Esophagus squamous epithelium (tissue), 5 donors: ENCODE data around the gene PON1. TPM values are rescaled to one million over a fixed set of nuclear protein-coding genes. Genes with fewer than 3 reads are reported as not detected.

Source experiments
- DNase-seq: peaks from one replicate; lab custom pipeline; 2025; lab: John Stamatoyannopoulos, UW
- H3K27ac ChIP-seq, 4 donors: fragments of 200-600 bp; sonication (generic); one replicate each; pipeline ENCODE4 v1.5.1; 2016 to 2019; ENCODE audit warnings: mild to moderate bottlenecking in 1 of 4
- H3K27me3 ChIP-seq, 4 donors: fragments of 200-600 bp; sonication (generic); 1 replicate in 3 of 4; 2 replicates in 1 of 4; pipeline versions ENCODE4 v1.5.1 to v1.6.0; 2017 to 2021; ENCODE audit warnings: antibody characterized with exemption in 1 of 4
- H3K36me3 ChIP-seq, 3 donors: fragments of 200-600 bp; sonication (generic); one replicate each; pipeline ENCODE4 v1.5.1; 2016 to 2019
- H3K4me1 ChIP-seq, 3 donors: fragments of 200-600 bp; sonication (generic); one replicate each; pipeline ENCODE4 v1.5.1; 2017 to 2019
- H3K4me3 ChIP-seq, 4 donors: fragments of 200-600 bp; sonication (generic); 1 replicate in 3 of 4; 2 replicates in 1 of 4; pipeline ENCODE4 v1.5.1; 2016 to 2019; ENCODE audit warnings: mild to moderate bottlenecking in 2 of 4, moderate library complexity in 1 of 4
- H3K9me3 ChIP-seq, 3 donors: fragments of 200-600 bp; sonication (generic); one replicate each; pipeline ENCODE4 v1.5.1; 2016 to 2019
- POLR2A ChIP-seq, 4 donors: fragments of 450-650 bp; IDR thresholded peaks; one replicate each; pipeline ENCODE4 v1.6.1; 2017; ENCODE audit warnings: antibody characterized with exemption in 4 of 4, mild to moderate bottlenecking in 4 of 4, moderate library complexity in 3 of 4
- WGBS, 2 donors: methylation state at CpG; one replicate each; pipeline ENCODE4 v1.1.5; 2018; 5-methylcytosine and 5-hydroxymethylcytosine counted together
- intact Hi-C: fragments of 100-400 bp; cut with DNase I; formaldehyde crosslinking; loops from one replicate; pipeline ENCODE4 v1.15.0; 2022
- total RNA-seq, 4 donors: library from RNA; depleted of rRNA; stranded (reverse); fragments of >200 nt; gene quantifications; one replicate each; pipeline ENCODE4 v1.1.0, GENCODE V29; 2016
- TF ChIP-seq, protein P1 (sequence below), 6 experiments: fragments of 450-650 bp in 4 of 6; fragments of 200-600 bp in 2 of 6; sonication (generic) in 2 of 6; IDR thresholded peaks; one replicate each; pipeline ENCODE4 v1.5.1; 2016 to 2019; ENCODE audit warnings: antibody characterized with exemption in 6 of 6, mild to moderate bottlenecking in 4 of 6, moderate library complexity in 4 of 6
- donor health status: DM: yes; HTN: yes; CAD: no.

Gene PON1
- total RNA-seq, 4 donors from 2014 or later: not detected

DNA sequence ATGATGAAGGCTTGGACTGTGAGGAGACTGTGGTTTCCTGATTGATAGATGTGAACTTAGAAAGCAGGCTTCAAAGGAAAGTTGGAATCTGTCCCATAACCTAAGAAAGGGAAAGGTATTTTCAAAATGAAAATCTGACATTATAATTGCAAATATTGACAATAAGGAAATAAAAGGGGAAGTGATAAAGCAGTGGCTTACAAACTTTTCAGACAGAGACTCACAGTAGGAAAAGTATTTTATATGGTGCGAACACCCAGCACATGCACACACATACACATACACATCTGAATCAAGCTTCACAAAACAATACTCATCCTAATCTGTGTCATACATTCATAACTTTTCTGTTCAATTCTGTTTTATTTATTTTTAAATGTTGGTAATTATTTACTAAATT is 4.8 kb downstream of the PON1 start:
- Histone ChIP-seq H3K36me3 (no peaks in the 10 kb centered on the region), H3K4me3 (no peak overlapping the region), H3K4me1 (no peaks in the 10 kb centered on the region), H3K27me3 (peaks cover 0 to 17% (median 0%) of the 10 kb centered on the region in 4 donors), H3K27ac (no peak overlapping the region), H3K9me3 (no peaks in the 10 kb centered on the region)
- 89 to 100% methylated on average over 1 of the region's 1 CpG for WGBS, 2 donors
- TF ChIP-seq POLR2A (IDR thresholded peaks at IDR 0.05): no peak
- TF ChIP-seq, protein P1, sequence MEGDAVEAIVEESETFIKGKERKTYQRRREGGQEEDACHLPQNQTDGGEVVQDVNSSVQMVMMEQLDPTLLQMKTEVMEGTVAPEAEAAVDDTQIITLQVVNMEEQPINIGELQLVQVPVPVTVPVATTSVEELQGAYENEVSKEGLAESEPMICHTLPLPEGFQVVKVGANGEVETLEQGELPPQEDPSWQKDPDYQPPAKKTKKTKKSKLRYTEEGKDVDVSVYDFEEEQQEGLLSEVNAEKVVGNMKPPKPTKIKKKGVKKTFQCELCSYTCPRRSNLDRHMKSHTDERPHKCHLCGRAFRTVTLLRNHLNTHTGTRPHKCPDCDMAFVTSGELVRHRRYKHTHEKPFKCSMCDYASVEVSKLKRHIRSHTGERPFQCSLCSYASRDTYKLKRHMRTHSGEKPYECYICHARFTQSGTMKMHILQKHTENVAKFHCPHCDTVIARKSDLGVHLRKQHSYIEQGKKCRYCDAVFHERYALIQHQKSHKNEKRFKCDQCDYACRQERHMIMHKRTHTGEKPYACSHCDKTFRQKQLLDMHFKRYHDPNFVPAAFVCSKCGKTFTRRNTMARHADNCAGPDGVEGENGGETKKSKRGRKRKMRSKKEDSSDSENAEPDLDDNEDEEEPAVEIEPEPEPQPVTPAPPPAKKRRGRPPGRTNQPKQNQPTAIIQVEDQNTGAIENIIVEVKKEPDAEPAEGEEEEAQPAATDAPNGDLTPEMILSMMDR (IDR thresholded peaks at IDR 0.05): no peak
- no peak for DNase-seq
- intact Hi-C loops: no loop called here

DNA sequence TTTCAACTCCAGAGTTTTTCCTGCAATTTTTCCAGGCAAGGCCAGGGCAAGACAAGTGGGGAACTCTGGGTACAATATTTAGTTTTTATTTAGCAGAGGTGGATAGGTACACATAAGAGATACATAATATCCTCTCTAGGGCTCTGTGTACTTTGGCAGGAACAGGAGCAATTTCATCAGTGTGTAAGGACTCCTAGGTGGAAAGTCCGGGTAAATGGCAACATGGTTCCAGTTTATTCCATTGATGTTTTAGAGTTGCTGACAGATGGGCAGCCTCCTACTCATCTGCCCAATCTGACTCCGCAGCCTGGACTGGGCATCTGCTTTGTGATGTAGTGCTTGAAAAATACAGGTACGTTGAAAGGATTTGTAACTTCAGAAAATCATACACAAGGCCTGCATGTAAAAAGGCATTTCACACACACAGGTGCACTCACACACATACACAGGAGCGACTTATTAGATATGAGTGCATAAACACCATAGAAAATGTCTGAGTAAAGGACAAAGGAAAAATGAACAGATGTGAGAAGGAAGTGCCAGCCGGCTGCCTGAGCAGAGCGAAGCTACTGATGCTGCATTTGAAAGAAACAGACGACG is 5.7 kb downstream of the PON1 start:
- intact Hi-C loops: no loop called here
- Histone ChIP-seq H3K27me3 (peaks cover 0 to 7% (median 0%) of the 10 kb centered on the region in 4 donors), H3K36me3 (no peaks in the 10 kb centered on the region), H3K9me3 (no peaks in the 10 kb centered on the region), H3K27ac (no peak overlapping the region), H3K4me3 (no peak overlapping the region), H3K4me1 (no peaks in the 10 kb centered on the region)
- WGBS, 2 donors: 84 to 85% methylated on average over 8 of the region's 8 CpGs
- TF ChIP-seq POLR2A (IDR thresholded peaks at IDR 0.05): no peak
- TF ChIP-seq, protein P1 (IDR thresholded peaks at IDR 0.05): no peak
- no peak for DNase-seq

DNA sequence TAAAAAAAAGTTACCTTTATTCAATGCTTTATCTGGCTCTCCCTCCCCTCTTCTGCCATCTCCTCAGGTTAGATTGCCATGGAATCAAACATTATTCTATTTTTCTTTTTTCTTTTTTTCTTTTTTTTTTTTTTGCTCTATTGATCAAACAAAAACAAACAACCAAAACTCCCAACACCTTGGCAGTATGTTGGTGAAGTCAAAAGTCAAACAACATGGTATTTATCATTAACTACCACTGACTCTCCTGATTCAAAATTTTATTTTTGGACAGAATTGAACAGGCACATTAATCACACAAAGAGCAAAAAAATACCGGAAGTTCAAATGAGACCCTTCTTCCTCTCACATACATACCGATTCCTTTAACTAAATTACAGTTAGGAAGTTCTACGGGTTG is 6.4 kb downstream of the PON1 start:
- H3K27ac ChIP-seq: no peak overlapping the region
- no peaks in the 10 kb centered on the region for H3K4me1 ChIP-seq
- no peak for TF ChIP-seq POLR2A (IDR thresholded peaks at IDR 0.05)
- TF ChIP-seq, protein P1 (IDR thresholded peaks at IDR 0.05): no peak
- no peak overlapping the region for H3K4me3 ChIP-seq
- intact Hi-C loops: no loop called here
- H3K36me3 ChIP-seq: no peaks in the 10 kb centered on the region
- H3K27me3 ChIP-seq: peaks cover 0 to 6% (median 0%) of the 10 kb centered on the region in 4 donors
- no peak for DNase-seq
- WGBS, 2 donors: 70 to 74% methylated on average over 3 of the region's 3 CpGs
- no peaks in the 10 kb centered on the region for H3K9me3 ChIP-seq

DNA sequence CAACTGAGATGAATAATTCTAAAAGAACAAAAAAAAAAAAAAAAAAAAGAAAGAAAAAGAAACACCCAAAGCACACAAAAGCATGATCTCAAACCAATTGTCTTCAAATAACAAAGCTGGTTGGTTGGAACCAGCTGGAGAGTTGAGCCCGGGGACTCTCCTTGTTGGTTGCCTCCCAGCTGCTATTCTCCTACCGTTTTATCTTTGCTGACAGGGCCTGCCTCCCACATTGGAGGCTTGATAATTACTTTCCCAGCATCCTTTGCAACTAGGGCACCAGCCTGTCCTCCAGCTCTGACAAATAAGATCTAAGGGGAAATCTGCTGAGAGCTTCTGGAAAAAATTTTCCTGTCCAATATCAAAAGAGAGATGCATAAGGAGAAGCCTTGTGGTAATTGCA is 6.8 kb downstream of the PON1 start:
- no peak overlapping the region for H3K27ac ChIP-seq
- no peaks in the 10 kb centered on the region for H3K9me3 ChIP-seq
- TF ChIP-seq, protein P1 (IDR thresholded peaks at IDR 0.05): no peak
- TF ChIP-seq POLR2A (IDR thresholded peaks at IDR 0.05): no peak
- peaks cover 0 to 6% (median 0%) of the 10 kb centered on the region in 4 donors for H3K27me3 ChIP-seq
- intact Hi-C loops: no loop called here
- no peaks in the 10 kb centered on the region for H3K4me1 ChIP-seq
- H3K4me3 ChIP-seq: no peak overlapping the region
- no peak for DNase-seq
- H3K36me3 ChIP-seq: no peaks in the 10 kb centered on the region
- 37 to 53% methylated on average over 2 of the region's 2 CpGs for WGBS, 2 donors

DNA sequence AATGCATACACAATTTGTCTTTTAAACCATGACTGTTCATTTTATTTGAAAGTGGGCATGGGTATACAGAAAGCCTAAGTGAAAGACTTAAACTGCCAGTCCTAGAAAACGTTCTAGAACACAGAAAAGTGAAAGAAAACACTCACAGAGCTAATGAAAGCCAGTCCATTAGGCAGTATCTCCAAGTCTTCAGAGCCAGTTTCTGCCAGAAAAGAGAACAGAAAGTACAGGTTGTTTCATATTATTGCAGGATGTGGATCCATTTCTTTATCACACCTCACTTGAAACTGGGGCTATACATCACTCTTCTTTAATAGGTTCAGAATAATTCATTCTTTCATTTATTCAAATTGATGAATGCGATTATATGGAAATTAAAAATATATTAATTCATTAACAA is 7.7 kb downstream of the PON1 start:
- DNase-seq: no peak
- H3K27ac ChIP-seq: no peak overlapping the region
- no peaks in the 10 kb centered on the region for H3K9me3 ChIP-seq
- no peaks in the 10 kb centered on the region for H3K36me3 ChIP-seq
- WGBS, 2 donors: 60 to 69% methylated on average over 2 of the region's 2 CpGs
- intact Hi-C loops: no loop called here
- H3K4me1 ChIP-seq: no peaks in the 10 kb centered on the region
- H3K4me3 ChIP-seq: no peak overlapping the region
- peaks cover 0 to 6% (median 0%) of the 10 kb centered on the region in 4 donors for H3K27me3 ChIP-seq
- TF ChIP-seq, protein P1 (IDR thresholded peaks at IDR 0.05): no peak
- no peak for TF ChIP-seq POLR2A (IDR thresholded peaks at IDR 0.05)
